ENCODE results near the gene OR51L1. TPM values are rescaled to one million over a fixed set of nuclear protein-coding genes. Genes with fewer than 3 reads are reported as not detected.

OR51L1 gene
- total RNA-seq, 2 donors from 2014 or later = not detected

- no peaks in the 10 kb centered on the region for H3K27me3 Mint-ChIP-seq (ENCODE audit: insufficient read depth)
- no peaks in the 10 kb centered on the region for H3K27me3 ChIP-seq (ENCODE audit: control insufficient read depth, insufficient read depth, low read length, poor library complexity, severe bottlenecking)
- H3K36me3 Mint-ChIP-seq (ENCODE audit: low read depth) = no peaks in the 10 kb centered on the region
- H3K9me3 ChIP-seq (ENCODE audit: control insufficient read depth, low read length) = no peaks in the 10 kb centered on the region
- no peak overlapping the region for H3K4me3 ChIP-seq (ENCODE audit: low read length)
- H3K4me3 Mint-ChIP-seq = no peak overlapping the region
- no peak for TF ChIP-seq CTCF (conservative IDR thresholded peaks at IDR 0.05)
- WGBS, 2 experiments (ENCODE audit: insufficient coverage in 1 of 2, insufficient read length in 1 of 2) = 84 to 91% methylated on average over 2 to 3 of the region's 4 CpGs
- H3K27ac ChIP-seq (ENCODE audit: low read depth, low read length) = no peak overlapping the region
- H3K36me3 ChIP-seq (ENCODE audit: control insufficient read depth, insufficient read depth, low read length) = no peaks in the 10 kb centered on the region
- H3K9ac ChIP-seq (ENCODE audit: extremely low read depth, low read length, poor library complexity, severe bottlenecking) = no peak overlapping the region
- no peak overlapping the region for H3K27ac Mint-ChIP-seq
- H3K9me3 Mint-ChIP-seq = no peaks in the 10 kb centered on the region
- H3K4me1 Mint-ChIP-seq = no peaks in the 10 kb centered on the region
- DNase-seq = no peak
- no peaks in the 10 kb centered on the region for H3K4me1 ChIP-seq (ENCODE audit: control insufficient read depth, insufficient read depth, low read length)
These were observed 46.2 kb downstream of the OR51L1 start for GRCh38 chr11:5040876-5041275.

GRCh38 chr11:5042091-5042490 lies 47.4 kb downstream of the OR51L1 start:
- no peak for TF ChIP-seq CTCF (conservative IDR thresholded peaks at IDR 0.05)
- Mint-ChIP-seq H3K36me3 (ENCODE audit: low read depth) (no peaks in the 10 kb centered on the region), H3K9me3 (no peaks in the 10 kb centered on the region), H3K4me1 (no peaks in the 10 kb centered on the region), H3K27me3 (ENCODE audit: insufficient read depth) (no peaks in the 10 kb centered on the region), H3K4me3 (no peak overlapping the region), H3K27ac (no peak overlapping the region)
- H3K9me3 ChIP-seq (ENCODE audit: control insufficient read depth, low read length) = no peaks in the 10 kb centered on the region
- no peaks in the 10 kb centered on the region for H3K36me3 ChIP-seq (ENCODE audit: control insufficient read depth, insufficient read depth, low read length)
- H3K9ac ChIP-seq (ENCODE audit: extremely low read depth, low read length, poor library complexity, severe bottlenecking) = no peak overlapping the region
- no peaks in the 10 kb centered on the region for H3K4me1 ChIP-seq (ENCODE audit: control insufficient read depth, insufficient read depth, low read length)
- no peak overlapping the region for H3K4me3 ChIP-seq (ENCODE audit: low read length)
- H3K27ac ChIP-seq (ENCODE audit: low read depth, low read length) = no peak overlapping the region
- 44 to 62% methylated on average over 2 to 3 of the region's 3 CpGs for WGBS, 2 experiments (ENCODE audit: insufficient coverage in 1 of 2, insufficient read length in 1 of 2)
- H3K27me3 ChIP-seq (ENCODE audit: control insufficient read depth, insufficient read depth, low read length, poor library complexity, severe bottlenecking) = no peaks in the 10 kb centered on the region
- no peak for DNase-seq

GRCh38 chr11:5043380-5043779 lies 48.7 kb downstream of the OR51L1 start:
- DNase-seq = no peak
- no peak for TF ChIP-seq CTCF (conservative IDR thresholded peaks at IDR 0.05)
- H3K4me1 Mint-ChIP-seq = no peaks in the 10 kb centered on the region
- H3K4me3 ChIP-seq (ENCODE audit: low read length) = no peak overlapping the region
- H3K9ac ChIP-seq (ENCODE audit: extremely low read depth, low read length, poor library complexity, severe bottlenecking) = no peak overlapping the region
- H3K27me3 Mint-ChIP-seq (ENCODE audit: insufficient read depth) = no peaks in the 10 kb centered on the region
- no peaks in the 10 kb centered on the region for H3K27me3 ChIP-seq (ENCODE audit: control insufficient read depth, insufficient read depth, low read length, poor library complexity, severe bottlenecking)
- no peak overlapping the region for H3K27ac Mint-ChIP-seq
- H3K4me3 Mint-ChIP-seq = no peak overlapping the region
- H3K9me3 Mint-ChIP-seq = no peaks in the 10 kb centered on the region
- no peaks in the 10 kb centered on the region for H3K36me3 ChIP-seq (ENCODE audit: control insufficient read depth, insufficient read depth, low read length)
- WGBS, 2 experiments (ENCODE audit: insufficient coverage in 1 of 2, insufficient read length in 1 of 2) = 69 to 76% methylated on average over 2 of the region's 2 CpGs
- no peaks in the 10 kb centered on the region for H3K36me3 Mint-ChIP-seq (ENCODE audit: low read depth)
- H3K4me1 ChIP-seq (ENCODE audit: control insufficient read depth, insufficient read depth, low read length) = no peaks in the 10 kb centered on the region
- H3K27ac ChIP-seq (ENCODE audit: low read depth, low read length) = no peak overlapping the region
- H3K9me3 ChIP-seq (ENCODE audit: control insufficient read depth, low read length) = no peaks in the 10 kb centered on the region
